Measurements from ENCODE around the gene MYO16.

Gene MYO16

DNA sequence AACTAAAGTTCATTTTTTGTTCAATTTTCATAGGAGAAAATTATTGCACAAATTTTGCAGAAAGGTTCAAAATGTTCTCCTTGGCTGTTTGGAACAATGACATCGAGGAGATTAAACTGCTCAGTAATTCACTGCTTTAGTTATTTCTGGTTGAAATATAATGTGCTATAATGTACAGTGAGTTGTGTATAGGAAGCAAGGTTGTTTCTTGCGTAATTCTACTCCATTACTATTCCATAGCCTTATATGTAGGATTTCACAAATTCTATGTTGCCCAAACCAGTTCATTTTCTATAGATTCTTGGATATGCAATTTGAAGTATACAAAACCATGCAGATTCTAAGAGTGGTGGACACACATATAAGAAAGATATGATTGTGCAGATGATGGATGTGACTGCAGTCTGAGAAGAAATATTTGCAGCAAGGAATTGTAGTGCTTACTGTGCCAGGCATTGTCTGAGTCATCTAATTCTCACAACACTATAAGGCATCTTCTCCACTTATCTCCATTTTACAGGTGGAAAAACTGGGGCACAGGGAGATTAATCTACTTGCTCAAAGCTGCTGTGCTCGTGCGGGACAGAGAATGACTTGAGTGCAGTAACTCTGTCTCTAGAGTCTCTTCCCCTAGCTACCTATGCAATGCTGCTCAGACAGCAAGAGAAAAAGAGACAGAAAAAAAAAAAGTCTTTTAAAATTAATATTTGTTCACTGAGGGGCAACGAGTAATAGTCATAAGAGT, 515.5 kb downstream of the MYO16 start:
- no peaks in the 10 kb centered on the region for H3K36me3 ChIP-seq
- H3K9me3 ChIP-seq = no peaks in the 10 kb centered on the region
- peaks cover 0 to 14% of the 10 kb centered on the region in 2 donors for H3K27me3 ChIP-seq
- intact Hi-C loops (cut with DNase I; ENCODE audit: low total_unique reads) = loop anchor here (2.0 to 5.0 kb wide), 2 partner anchors 640 to 957 kb away; no protein-coding TSS in a partner anchor
- no peak for DNase-seq
- no peak overlapping the region for H3K27ac ChIP-seq
- TF ChIP-seq, protein P1, sequence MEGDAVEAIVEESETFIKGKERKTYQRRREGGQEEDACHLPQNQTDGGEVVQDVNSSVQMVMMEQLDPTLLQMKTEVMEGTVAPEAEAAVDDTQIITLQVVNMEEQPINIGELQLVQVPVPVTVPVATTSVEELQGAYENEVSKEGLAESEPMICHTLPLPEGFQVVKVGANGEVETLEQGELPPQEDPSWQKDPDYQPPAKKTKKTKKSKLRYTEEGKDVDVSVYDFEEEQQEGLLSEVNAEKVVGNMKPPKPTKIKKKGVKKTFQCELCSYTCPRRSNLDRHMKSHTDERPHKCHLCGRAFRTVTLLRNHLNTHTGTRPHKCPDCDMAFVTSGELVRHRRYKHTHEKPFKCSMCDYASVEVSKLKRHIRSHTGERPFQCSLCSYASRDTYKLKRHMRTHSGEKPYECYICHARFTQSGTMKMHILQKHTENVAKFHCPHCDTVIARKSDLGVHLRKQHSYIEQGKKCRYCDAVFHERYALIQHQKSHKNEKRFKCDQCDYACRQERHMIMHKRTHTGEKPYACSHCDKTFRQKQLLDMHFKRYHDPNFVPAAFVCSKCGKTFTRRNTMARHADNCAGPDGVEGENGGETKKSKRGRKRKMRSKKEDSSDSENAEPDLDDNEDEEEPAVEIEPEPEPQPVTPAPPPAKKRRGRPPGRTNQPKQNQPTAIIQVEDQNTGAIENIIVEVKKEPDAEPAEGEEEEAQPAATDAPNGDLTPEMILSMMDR (IDR thresholded peaks at IDR 0.05) = no peak
- H3K4me3 ChIP-seq = no peak overlapping the region
- H3K4me1 ChIP-seq = peaks cover 0 to 12% (median 9%) of the 10 kb centered on the region in 4 donors

DNA sequence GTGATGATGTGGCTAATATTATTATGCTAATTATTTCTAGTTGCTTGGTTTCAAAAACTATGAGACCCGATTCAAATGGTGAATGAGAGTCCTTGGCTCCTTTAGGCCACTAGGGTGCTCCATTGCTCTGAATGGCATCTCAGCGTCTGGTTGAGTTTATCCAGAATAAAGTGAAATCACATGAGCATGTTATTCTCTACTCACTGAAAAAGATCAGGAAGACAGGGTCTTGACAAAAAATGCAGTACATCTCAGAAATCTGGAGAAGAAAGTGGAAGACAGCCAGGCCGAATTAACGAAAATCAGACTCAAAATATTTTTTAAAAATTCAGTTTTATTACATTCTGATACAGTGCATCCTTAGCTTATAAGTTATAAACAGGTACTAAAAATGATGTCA, 516.2 kb downstream of the MYO16 start:
- intact Hi-C loops (cut with DNase I; ENCODE audit: low total_unique reads) = loop anchor here (2.0 kb wide), 1 partner anchor 639 kb away; no protein-coding TSS in a partner anchor
- Histone ChIP-seq H3K4me3 (no peak overlapping the region), H3K27ac (no peak overlapping the region), H3K36me3 (no peaks in the 10 kb centered on the region), H3K9me3 (no peaks in the 10 kb centered on the region), H3K4me1 (peaks cover 0 to 10% (median 3%) of the 10 kb centered on the region in 4 donors), H3K27me3 (peaks cover 0 to 6% of the 10 kb centered on the region in 2 donors)
- no peak for DNase-seq
- TF ChIP-seq, protein P1 (IDR thresholded peaks at IDR 0.05) = peak; percentile 78 to 84

DNA sequence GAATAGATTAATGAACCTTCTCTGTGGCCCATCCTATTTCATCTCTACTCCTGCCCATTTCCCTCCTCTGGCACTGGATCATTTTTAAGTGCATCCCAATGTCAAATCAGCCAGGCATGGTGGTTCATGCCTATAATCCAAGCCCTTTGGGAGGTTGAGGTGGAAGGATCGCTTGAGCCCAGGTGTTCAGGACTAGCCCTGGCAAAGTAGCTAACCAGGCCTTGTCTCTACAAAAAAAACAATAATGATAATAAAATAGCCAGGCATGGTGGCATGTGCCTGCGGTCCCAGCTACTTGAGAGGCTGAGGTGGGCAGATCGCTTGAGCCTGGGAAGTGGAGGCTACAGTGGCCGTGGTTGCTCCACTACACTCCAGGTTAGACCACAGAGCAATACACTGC, 517.0 kb downstream of the MYO16 start:
- intact Hi-C loops (cut with DNase I; ENCODE audit: low total_unique reads) = no loop called here

DNA sequence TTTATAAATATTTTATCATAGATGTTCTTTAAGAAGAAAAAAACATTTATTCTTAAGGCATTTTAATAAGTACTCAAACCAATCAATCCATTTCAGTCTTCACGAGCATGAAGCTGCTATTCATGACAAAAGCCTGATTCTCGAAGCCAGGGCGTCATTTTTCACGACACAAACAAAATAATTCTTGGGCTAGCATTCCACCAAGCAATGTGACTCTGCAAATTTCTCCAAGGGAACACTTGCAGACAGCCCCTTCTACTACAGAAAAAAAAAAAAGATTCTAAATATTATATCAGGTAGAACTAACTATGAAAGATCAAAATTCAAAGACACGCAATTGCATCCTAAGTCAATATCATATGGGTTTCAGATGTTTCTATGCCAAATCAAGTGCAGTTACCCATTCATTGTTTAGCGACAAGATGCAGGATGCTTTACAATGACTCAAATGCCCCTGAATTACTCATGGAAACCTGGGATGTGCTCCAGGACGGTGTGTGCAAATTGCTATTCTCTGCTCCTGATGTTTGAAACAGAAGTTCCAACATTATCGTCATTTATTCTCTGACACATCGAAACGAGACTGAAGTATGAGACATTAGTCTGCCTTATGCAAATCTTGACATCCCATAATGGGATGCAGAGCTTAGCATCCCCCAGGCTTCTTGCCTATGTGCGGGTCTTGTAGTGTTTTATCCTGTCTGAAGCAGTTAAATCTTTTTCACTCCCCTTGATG, 517.7 kb downstream of the MYO16 start:
- H3K9me3 ChIP-seq = no peaks in the 10 kb centered on the region

More for the DNA sequence above, 517.0 kb downstream of the MYO16 start:
- Histone ChIP-seq H3K27me3 (no peaks in the 10 kb centered on the region), H3K36me3 (no peaks in the 10 kb centered on the region), H3K4me1 (peaks cover 0 to 4% (median 0%) of the 10 kb centered on the region in 4 donors), H3K9me3 (no peaks in the 10 kb centered on the region), H3K4me3 (no peak overlapping the region), H3K27ac (peak overlapping the region in 1 of 2 donors; percentile 25)
- TF ChIP-seq, protein P1 (IDR thresholded peaks at IDR 0.05) = no peak
- DNase-seq = no peak

DNA sequence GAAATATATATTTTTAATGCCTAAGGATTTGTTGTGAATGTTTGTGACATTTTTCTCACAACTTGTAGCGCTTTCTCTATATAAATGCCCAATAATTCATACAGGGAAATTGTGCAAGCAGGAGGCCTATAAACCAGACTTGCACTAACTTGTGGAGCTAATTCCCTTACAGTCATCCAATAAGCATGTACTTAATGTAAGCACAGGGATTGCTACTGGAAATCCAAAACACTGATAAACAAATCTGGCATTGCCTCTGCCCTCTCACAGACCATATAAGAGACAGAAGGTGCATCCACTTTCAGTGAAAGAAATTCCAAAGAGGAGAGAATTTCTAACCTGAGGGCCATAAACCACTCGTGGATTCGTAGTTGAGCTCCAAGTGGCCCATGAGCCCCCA, 518.8 kb downstream of the MYO16 start:
- Histone ChIP-seq H3K36me3 (no peaks in the 10 kb centered on the region), H3K4me1 (peaks cover 0 to 4% (median 0%) of the 10 kb centered on the region in 4 donors), H3K4me3 (no peak overlapping the region), H3K27me3 (no peaks in the 10 kb centered on the region), H3K9me3 (no peaks in the 10 kb centered on the region), H3K27ac (no peak overlapping the region)
- intact Hi-C loops (cut with DNase I; ENCODE audit: low total_unique reads) = no loop called here
- TF ChIP-seq, protein P1 (IDR thresholded peaks at IDR 0.05) = no peak
- no peak for DNase-seq

More for the DNA sequence above, 517.7 kb downstream of the MYO16 start:
- H3K36me3 ChIP-seq = no peaks in the 10 kb centered on the region
- no peaks in the 10 kb centered on the region for H3K27me3 ChIP-seq
- intact Hi-C loops (cut with DNase I; ENCODE audit: low total_unique reads) = no loop called here
- TF ChIP-seq, protein P1 (IDR thresholded peaks at IDR 0.05) = no peak
- no peak for DNase-seq
- H3K27ac ChIP-seq = peak overlapping the region in 1 of 2 donors; percentile 25
- H3K4me1 ChIP-seq = peaks cover 0 to 4% (median 0%) of the 10 kb centered on the region in 4 donors
- no peak overlapping the region for H3K4me3 ChIP-seq
